ENCODE results near the gene ETFA. TPM values are rescaled to one million over a fixed set of nuclear protein-coding genes. Genes with fewer than 3 reads are reported as not detected.

ETFA gene
- total and polyA plus RNA-seq, 4 experiments from 2014 or later = 47.7 to 106 (median 76.5) TPM

DNA sequence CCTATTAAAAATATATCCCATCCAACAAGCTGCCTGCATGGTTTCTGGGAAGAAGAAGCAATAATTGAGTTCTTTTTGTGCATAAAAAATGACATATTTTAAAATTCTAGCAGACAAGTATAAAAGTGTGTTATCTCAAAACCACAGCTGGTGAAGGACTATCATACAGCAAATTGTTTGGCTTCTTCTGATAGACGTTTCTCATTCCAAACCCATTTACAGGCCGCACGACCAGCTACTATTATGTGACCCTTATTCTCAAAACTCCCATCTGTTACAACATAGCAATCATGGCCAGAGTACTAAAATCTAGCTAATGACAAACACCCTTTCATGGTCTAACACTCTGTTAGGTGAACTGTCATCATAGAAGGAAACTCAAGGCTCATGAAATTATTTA is 21.7 kb downstream of the ETFA start:
- no peaks in the 10 kb centered on the region for H3K36me3 ChIP-seq (ENCODE audit: insufficient read depth, low read length)
- H3K36me3 Mint-ChIP-seq = peaks cover 12 to 36% of the 10 kb centered on the region in 2 donors
- ChIA-PET CTCF (ENCODE audit: partially characterized antibody) (no interaction called here), POLR2A (ENCODE audit: partially characterized antibody) (interaction anchor here (2.2 kb wide), 1 partner anchor 47 kb away, joined by 5 read pairs; the partner anchor contains the start of gene ISL2)
- peaks cover 17% of the 10 kb centered on the region for H3K4me1 ChIP-seq (ENCODE audit: insufficient read depth, low read length)
- intact Hi-C loops (cut with micrococcal nuclease) = loop anchor here (10.0 kb wide), 1 partner anchor 55 kb away; no protein-coding TSS in a partner anchor
- no peaks in the 10 kb centered on the region for H3K9me3 Mint-ChIP-seq
- no peak overlapping the region for H3K4me3 ChIP-seq (ENCODE audit: low read length in 2 of 2)
- no peaks in the 10 kb centered on the region for H3K27me3 ChIP-seq (ENCODE audit: insufficient read depth, low read length)
- peaks cover 16 to 31% (median 28%) of the 10 kb centered on the region in 4 donors for H3K4me1 Mint-ChIP-seq
- no peak overlapping the region for H3K4me3 Mint-ChIP-seq
- peak overlapping the region in 5 of 7 donors; percentile 9 to 37 (median 36) for H3K27ac Mint-ChIP-seq
- no peak overlapping the region for H3K27ac ChIP-seq (ENCODE audit: low read depth, low read length)
- no peaks in the 10 kb centered on the region for H3K27me3 Mint-ChIP-seq
- DNase-seq = no peak
- H3K9me3 ChIP-seq (ENCODE audit: control insufficient read depth in 1 of 2, low read length in 2 of 2) = no peaks in the 10 kb centered on the region

DNA sequence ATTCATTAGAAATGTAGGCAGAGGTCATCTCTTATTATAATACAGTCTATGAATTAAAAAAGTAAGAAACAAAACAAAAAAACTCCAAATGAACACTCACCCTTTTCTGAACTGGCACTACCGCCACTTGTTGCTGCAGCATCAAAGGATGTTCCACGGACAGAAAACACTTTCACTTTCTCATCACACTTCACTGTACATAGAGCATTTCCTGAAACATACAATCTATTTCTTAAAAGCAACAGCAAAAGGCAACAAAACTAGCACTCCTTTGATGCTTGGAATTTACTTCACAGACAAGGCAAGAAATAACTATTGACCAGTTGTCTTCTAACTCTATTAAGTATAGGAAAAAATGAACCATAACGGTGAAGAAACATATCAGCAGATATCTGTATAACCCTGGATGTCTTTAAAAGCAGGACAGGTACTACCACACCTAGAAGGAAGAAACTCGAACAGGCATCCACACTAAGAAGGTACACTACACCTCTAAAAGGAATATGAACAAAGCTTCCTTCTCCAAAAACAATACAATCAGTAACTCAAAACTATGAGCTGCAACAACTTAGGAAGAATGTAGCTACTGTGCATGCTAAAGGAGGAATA is 24.9 kb downstream of the ETFA start:
- Mint-ChIP-seq H3K36me3 (peaks cover 20 to 41% of the 10 kb centered on the region in 2 donors), H3K4me1 (peaks cover 20 to 44% (median 28%) of the 10 kb centered on the region in 4 donors), H3K27ac (peak overlapping the region; percentile 78 to 96 (median 91)), H3K9me3 (no peaks in the 10 kb centered on the region), H3K4me3 (peak overlapping the region; percentile 56 to 83 (median 80)), H3K27me3 (no peaks in the 10 kb centered on the region)
- intact Hi-C loops (cut with micrococcal nuclease) = loop anchor here (1.0 to 10.0 kb wide), 2 partner anchors 25 to 52 kb away; partner anchors contain the start of gene ETFA
- ChIA-PET CTCF (ENCODE audit: partially characterized antibody) (interaction anchor here (0.7 to 1.8 kb wide), 5 partner anchors 19 to 95 kb away, joined by 3 to 5 read pairs (median 3); partner anchors contain the start of gene ETFA), POLR2A (ENCODE audit: partially characterized antibody) (interaction anchor here (1.1 kb wide), 1 partner anchor 25 kb away, joined by 4 read pairs; the partner anchor contains the start of gene ETFA)
- Histone ChIP-seq H3K27me3 (ENCODE audit: insufficient read depth, low read length) (no peaks in the 10 kb centered on the region), H3K9me3 (ENCODE audit: control insufficient read depth in 1 of 2, low read length in 2 of 2) (no peaks in the 10 kb centered on the region), H3K27ac (ENCODE audit: low read depth, low read length) (peak overlapping the region; percentile 41), H3K4me1 (ENCODE audit: insufficient read depth, low read length) (peaks cover 35% of the 10 kb centered on the region), H3K4me3 (ENCODE audit: low read length in 2 of 2) (no peak overlapping the region), H3K36me3 (ENCODE audit: insufficient read depth, low read length) (no peaks in the 10 kb centered on the region)
- peak; percentile 54 to 62 (median 61) for DNase-seq

DNA sequence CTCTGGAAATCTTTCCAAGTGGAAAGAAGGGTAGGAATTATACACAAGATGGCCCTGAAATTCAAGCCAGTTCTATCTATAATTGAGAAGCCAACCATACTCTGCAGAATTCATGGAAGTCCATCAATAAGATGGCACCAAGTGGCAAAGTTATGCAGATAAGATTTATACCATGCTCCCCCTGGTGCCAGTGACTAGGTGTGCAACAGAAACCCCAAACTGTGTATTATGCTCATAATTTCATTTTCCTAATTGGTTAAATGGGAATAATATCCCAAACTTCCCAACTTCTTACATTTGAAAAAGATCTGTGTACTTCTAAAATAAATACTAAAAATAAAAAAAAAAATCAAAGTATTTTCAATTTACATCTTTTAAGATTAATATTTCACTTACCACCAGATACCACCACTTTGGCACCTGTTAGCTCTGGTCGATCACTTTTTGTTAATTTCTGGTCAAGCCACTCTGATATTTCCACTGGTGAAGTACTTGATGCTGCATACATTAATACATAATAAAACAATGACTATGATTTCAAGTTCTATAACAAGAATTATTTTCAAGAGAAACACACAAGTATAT is 25.9 kb downstream of the ETFA start:
- Mint-ChIP-seq H3K9me3 (no peaks in the 10 kb centered on the region), H3K36me3 (peaks cover 18 to 41% of the 10 kb centered on the region in 2 donors), H3K27me3 (no peaks in the 10 kb centered on the region), H3K4me3 (no peak overlapping the region), H3K4me1 (peaks cover 20 to 44% (median 29%) of the 10 kb centered on the region in 4 donors), H3K27ac (peak overlapping the region in 2 of 7 donors; percentile 37 to 78)
- peak in 2 of 5 donors; percentile 2 to 4 for DNase-seq
- H3K36me3 ChIP-seq (ENCODE audit: insufficient read depth, low read length) = no peaks in the 10 kb centered on the region
- peaks cover 35% of the 10 kb centered on the region for H3K4me1 ChIP-seq (ENCODE audit: insufficient read depth, low read length)
- H3K27me3 ChIP-seq (ENCODE audit: insufficient read depth, low read length) = no peaks in the 10 kb centered on the region
- POLR2A ChIA-PET (ENCODE audit: partially characterized antibody) = interaction anchor here (1.1 kb wide), 1 partner anchor 26 kb away, joined by 4 read pairs; the partner anchor contains the start of gene ETFA
- CTCF ChIA-PET (ENCODE audit: partially characterized antibody) = interaction anchor here (0.7 to 1.8 kb wide), 4 partner anchors 26 to 94 kb away, joined by 3 to 5 read pairs (median 4); partner anchors contain the start of gene ETFA
- intact Hi-C loops (cut with micrococcal nuclease) = loop anchor here (2.0 to 10.0 kb wide), 2 partner anchors 51 to 95 kb away; no protein-coding TSS in a partner anchor
- no peaks in the 10 kb centered on the region for H3K9me3 ChIP-seq (ENCODE audit: control insufficient read depth in 1 of 2, low read length in 2 of 2)
- H3K27ac ChIP-seq (ENCODE audit: low read depth, low read length) = peak overlapping the region; percentile 41
- no peak overlapping the region for H3K4me3 ChIP-seq (ENCODE audit: low read length in 2 of 2)

DNA sequence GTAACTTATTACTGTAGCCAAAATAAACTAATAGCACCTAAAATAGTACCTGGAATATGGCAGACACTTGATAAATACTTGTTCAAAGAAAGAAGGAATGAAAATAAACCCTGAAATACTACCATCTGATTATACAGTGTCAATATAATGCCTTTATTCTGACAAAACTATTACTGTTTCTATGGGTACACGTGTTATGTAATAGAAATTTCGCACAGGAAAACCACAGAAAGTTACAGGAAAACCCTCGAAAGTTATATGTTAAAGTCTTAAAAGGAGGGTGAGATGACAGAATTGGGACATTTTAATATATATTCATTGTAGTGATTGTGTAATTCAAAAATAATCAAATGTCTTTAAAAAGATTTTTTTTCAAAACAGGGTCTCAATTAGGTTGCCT is 28.8 kb downstream of the ETFA start:
- DNase-seq = peak in 2 of 5 donors; percentile 5 to 6
- Mint-ChIP-seq H3K4me1 (peaks cover 22 to 48% (median 31%) of the 10 kb centered on the region in 4 donors), H3K36me3 (peaks cover 44 to 55% of the 10 kb centered on the region in 2 donors), H3K4me3 (peak overlapping the region in 7 of 8 donors; percentile 44 to 66 (median 61)), H3K27ac (peak overlapping the region in 6 of 7 donors; percentile 22 to 89 (median 62)), H3K9me3 (no peaks in the 10 kb centered on the region), H3K27me3 (no peaks in the 10 kb centered on the region)
- Histone ChIP-seq H3K27me3 (ENCODE audit: insufficient read depth, low read length) (no peaks in the 10 kb centered on the region), H3K27ac (ENCODE audit: low read depth, low read length) (no peak overlapping the region), H3K4me1 (ENCODE audit: insufficient read depth, low read length) (peaks cover 35% of the 10 kb centered on the region), H3K36me3 (ENCODE audit: insufficient read depth, low read length) (no peaks in the 10 kb centered on the region), H3K9me3 (ENCODE audit: control insufficient read depth in 1 of 2, low read length in 2 of 2) (no peaks in the 10 kb centered on the region), H3K4me3 (ENCODE audit: low read length in 2 of 2) (no peak overlapping the region)
- ChIA-PET POLR2A (ENCODE audit: partially characterized antibody) (no interaction called here), CTCF (ENCODE audit: partially characterized antibody) (no interaction called here)
- intact Hi-C loops (cut with micrococcal nuclease) = loop anchor here (10.0 kb wide), 1 partner anchor 48 kb away; no protein-coding TSS in a partner anchor

DNA sequence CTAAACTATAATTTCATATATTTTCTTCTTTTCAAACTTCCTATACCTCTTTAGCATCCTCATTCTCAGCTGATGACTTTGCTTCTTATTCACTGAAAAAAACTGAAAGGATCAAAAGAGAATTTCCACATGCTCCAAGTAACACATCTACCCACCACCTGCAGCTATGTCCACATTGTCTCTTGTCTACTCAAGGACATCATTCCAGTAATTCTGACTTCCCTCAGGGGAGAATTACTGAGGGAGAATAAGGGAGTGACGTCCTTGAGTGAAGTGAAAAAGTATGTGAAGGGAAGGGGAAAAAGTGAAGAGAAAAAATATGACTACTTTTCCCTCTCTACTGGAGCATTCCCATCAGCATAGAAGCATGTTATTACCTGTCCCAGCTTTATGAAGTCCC is 32.6 kb downstream of the ETFA start:
- Histone ChIP-seq H3K9me3 (ENCODE audit: control insufficient read depth in 1 of 2, low read length in 2 of 2) (no peaks in the 10 kb centered on the region), H3K36me3 (ENCODE audit: insufficient read depth, low read length) (peaks cover 4% of the 10 kb centered on the region), H3K27ac (ENCODE audit: low read depth, low read length) (no peak overlapping the region), H3K4me1 (ENCODE audit: insufficient read depth, low read length) (peaks cover 18% of the 10 kb centered on the region), H3K4me3 (ENCODE audit: low read length in 2 of 2) (no peak overlapping the region), H3K27me3 (ENCODE audit: insufficient read depth, low read length) (no peaks in the 10 kb centered on the region)
- H3K27me3 Mint-ChIP-seq = no peaks in the 10 kb centered on the region
- no peak for DNase-seq
- peaks cover 7 to 33% (median 17%) of the 10 kb centered on the region in 4 donors for H3K4me1 Mint-ChIP-seq
- intact Hi-C loops (cut with micrococcal nuclease) = no loop called here
- ChIA-PET CTCF (ENCODE audit: partially characterized antibody) (no interaction called here), POLR2A (ENCODE audit: partially characterized antibody) (no interaction called here)
- H3K4me3 Mint-ChIP-seq = no peak overlapping the region
- peaks cover 68 to 70% of the 10 kb centered on the region in 2 donors for H3K36me3 Mint-ChIP-seq
- H3K9me3 Mint-ChIP-seq = peaks cover 0 to 2% (median 0%) of the 10 kb centered on the region in 8 donors
- peak overlapping the region in 2 of 7 donors; percentile 5 to 19 for H3K27ac Mint-ChIP-seq

DNA sequence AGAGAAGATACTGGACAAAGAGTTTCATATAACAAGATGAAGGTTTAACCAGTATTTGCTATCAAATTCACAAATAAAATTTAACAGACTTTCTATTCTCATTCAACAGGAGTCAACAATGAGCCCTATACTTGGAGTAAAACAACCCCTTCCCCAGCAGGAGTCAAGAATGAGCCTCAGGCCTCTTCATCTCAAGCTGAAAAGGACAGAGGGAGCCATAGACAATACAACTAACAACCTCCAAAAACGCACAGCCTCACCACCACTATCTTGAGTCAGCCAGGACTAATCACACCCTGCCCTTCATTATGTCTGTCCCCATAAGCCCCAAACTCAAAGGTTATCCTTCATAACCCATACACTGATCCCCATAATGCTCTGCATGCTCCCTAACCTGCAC is 36.4 kb downstream of the ETFA start:
- Mint-ChIP-seq H3K27ac (peak overlapping the region in 1 of 7 donors; percentile 28), H3K9me3 (peaks cover 0 to 5% (median 0%) of the 10 kb centered on the region in 8 donors), H3K4me3 (no peak overlapping the region), H3K4me1 (peaks cover 0 to 14% (median 4%) of the 10 kb centered on the region in 4 donors), H3K36me3 (peaks cover 75 to 78% of the 10 kb centered on the region in 2 donors), H3K27me3 (no peaks in the 10 kb centered on the region)
- Histone ChIP-seq H3K27me3 (ENCODE audit: insufficient read depth, low read length) (no peaks in the 10 kb centered on the region), H3K9me3 (ENCODE audit: control insufficient read depth in 1 of 2, low read length in 2 of 2) (no peaks in the 10 kb centered on the region), H3K4me3 (ENCODE audit: low read length in 2 of 2) (no peak overlapping the region), H3K36me3 (ENCODE audit: insufficient read depth, low read length) (peaks cover 11% of the 10 kb centered on the region), H3K27ac (ENCODE audit: low read depth, low read length) (no peak overlapping the region), H3K4me1 (ENCODE audit: insufficient read depth, low read length) (no peaks in the 10 kb centered on the region)
- intact Hi-C loops (cut with micrococcal nuclease) = no loop called here
- no peak for DNase-seq
- ChIA-PET CTCF (ENCODE audit: partially characterized antibody) (no interaction called here), POLR2A (ENCODE audit: partially characterized antibody) (no interaction called here)

DNA sequence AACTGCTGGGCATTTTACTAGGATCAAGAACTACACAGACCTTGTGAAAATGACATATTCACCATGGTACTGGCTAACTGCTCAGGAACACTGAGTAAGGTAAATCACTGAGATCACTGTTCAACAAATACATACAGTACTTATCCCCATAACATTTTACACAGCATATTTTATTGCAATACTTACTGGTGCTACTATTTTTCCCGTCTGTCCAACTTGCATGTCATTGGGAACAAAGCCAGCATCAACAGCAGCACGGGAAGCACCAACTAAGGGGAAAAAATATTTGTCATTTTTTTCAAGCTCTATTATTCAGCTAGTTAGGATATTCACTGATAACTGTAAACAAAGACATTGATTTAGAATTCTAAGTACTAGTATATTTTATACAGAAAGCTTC is 37.0 kb downstream of the ETFA start:
- intact Hi-C loops (cut with micrococcal nuclease) = no loop called here
- Histone ChIP-seq H3K4me1 (ENCODE audit: insufficient read depth, low read length) (no peaks in the 10 kb centered on the region), H3K36me3 (ENCODE audit: insufficient read depth, low read length) (peaks cover 16% of the 10 kb centered on the region), H3K9me3 (ENCODE audit: control insufficient read depth in 1 of 2, low read length in 2 of 2) (no peaks in the 10 kb centered on the region), H3K4me3 (ENCODE audit: low read length in 2 of 2) (no peak overlapping the region), H3K27ac (ENCODE audit: low read depth, low read length) (no peak overlapping the region), H3K27me3 (ENCODE audit: insufficient read depth, low read length) (no peaks in the 10 kb centered on the region)
- CTCF ChIA-PET (ENCODE audit: partially characterized antibody) = no interaction called here
- H3K4me3 Mint-ChIP-seq = no peak overlapping the region
- H3K4me1 Mint-ChIP-seq = peaks cover 0 to 14% (median 4%) of the 10 kb centered on the region in 4 donors
- no peak overlapping the region for H3K27ac Mint-ChIP-seq
- H3K36me3 Mint-ChIP-seq = peaks cover 78 to 80% of the 10 kb centered on the region in 2 donors
- no peak for DNase-seq
- POLR2A ChIA-PET (ENCODE audit: partially characterized antibody) = no interaction called here
- no peaks in the 10 kb centered on the region for H3K27me3 Mint-ChIP-seq
- H3K9me3 Mint-ChIP-seq = peaks cover 0 to 8% (median 4%) of the 10 kb centered on the region in 8 donors

Data from CD4-positive, alpha-beta memory T cell (primary cell).